HT-29 (cell line): Measurements from ENCODE around the gene DHX15. TPM values are rescaled to one million over a fixed set of nuclear protein-coding genes. Genes with fewer than 3 reads are reported as not detected.

Experiments
- DNase-seq: peaks from one replicate; pipeline ENCODE4 v3.0.0-alpha.2; 2015; ENCODE audit warnings: low spot score
- total RNA-seq: library from RNA; depleted of rRNA; stranded (reverse); fragments of >200 nt; shearing (Covaris generic); gene quantifications from 2 replicates; pipeline ENCODE4 v1.2.3, GENCODE V29; 2014

Gene DHX15
- total RNA-seq, 1 experiment from 2014 or later, result 148 TPM

GRCh38 chr4:24582235-24582832 is 2.0 kb downstream of the DHX15 start:
- DNase-seq, result no peak

- no peak for DNase-seq
Observed at GRCh38 chr4:24578364-24578763, 6.0 kb downstream of the DHX15 start.

- no peak for DNase-seq
Observed at GRCh38 chr4:24576276-24576675, 8.1 kb downstream of the DHX15 start.

- no peak for DNase-seq
Observed at GRCh38 chr4:24574236-24574635, 10.1 kb downstream of the DHX15 start.

GRCh38 chr4:24573582-24573981 is 10.8 kb downstream of the DHX15 start:
- DNase-seq, result no peak

- no peak for DNase-seq
Observed at GRCh38 chr4:24570574-24571236, 13.6 kb downstream of the DHX15 start.

GRCh38 chr4:24570172-24570571 is 14.2 kb downstream of the DHX15 start:
- no peak for DNase-seq

- no peak for DNase-seq
Observed at GRCh38 chr4:24569662-24570061, 14.7 kb downstream of the DHX15 start.

GRCh38 chr4:24568425-24568824 is 15.9 kb downstream of the DHX15 start:
- DNase-seq, result no peak

GRCh38 chr4:24565054-24565453 is 19.3 kb downstream of the DHX15 start:
- DNase-seq, result no peak

GRCh38 chr4:24564488-24564887 is 19.9 kb downstream of the DHX15 start:
- no peak for DNase-seq

GRCh38 chr4:24561438-24562139 is 22.8 kb downstream of the DHX15 start:
- DNase-seq, result no peak

- DNase-seq, result no peak
Observed at GRCh38 chr4:24560868-24561368, 23.4 kb downstream of the DHX15 start.

GRCh38 chr4:24559889-24560288 is 24.5 kb downstream of the DHX15 start:
- no peak for DNase-seq

- no peak for DNase-seq
Observed at GRCh38 chr4:24559032-24559821, 25.1 kb downstream of the DHX15 start.

- peak; percentile 37 for DNase-seq
Observed at GRCh38 chr4:24557026-24558025, 27.0 kb downstream of the DHX15 start.

- DNase-seq, result no peak
Observed at GRCh38 chr4:24551492-24552289, 32.7 kb downstream of the DHX15 start.

- DNase-seq, result no peak
Observed at GRCh38 chr4:24550441-24551175, 33.7 kb downstream of the DHX15 start.

- DNase-seq, result no peak
Observed at GRCh38 chr4:24547979-24548378, 36.4 kb downstream of the DHX15 start.
